CD14-positive monocyte (primary cell): Measurements from ENCODE around the gene LINC00632. TPM values are rescaled to one million over a fixed set of nuclear protein-coding genes. Genes with fewer than 3 reads are reported as not detected.

Experiments used
- DNase-seq, 3 donors: peaks; one replicate each; pipeline ENCODE4 v3.0.0-alpha.2; 2011 to 2022
- H2AFZ ChIP-seq: 2 replicates; pipeline ENCODE4 v1.6.0; 2012; ENCODE audit warnings: mild to moderate bottlenecking, low read depth, low read length, inconsistent platforms; ENCODE audit not compliant: insufficient read depth, poor library complexity, severe bottlenecking
- H3K27ac ChIP-seq, 2 donors: 1 replicate in 1 of 2; 2 replicates in 1 of 2; pipeline ENCODE4 v1.5.1; 2012 to 2013; ENCODE audit warnings: low read length in 2 of 2, control low read depth in 1 of 2, inconsistent platforms in 1 of 2, low read depth in 1 of 2, mild to moderate bottlenecking in 1 of 2
- H3K27me3 ChIP-seq, 2 donors: one replicate each; pipeline versions ENCODE4 v1.6.0 to v1.6.1; 2011 to 2013; ENCODE audit warnings: low read length in 2 of 2; ENCODE audit not compliant: control insufficient read depth in 2 of 2, insufficient read depth in 2 of 2
- H3K36me3 ChIP-seq, 2 donors: replicated peaks in 1 of 2; 1 replicate in 1 of 2; 2 replicates in 1 of 2; pipeline versions ENCODE4 v1.5.1 to v1.6.1; 2012 to 2013; ENCODE audit warnings: low read length in 2 of 2, control low read depth in 1 of 2, inconsistent platforms in 1 of 2, mild to moderate bottlenecking in 1 of 2; ENCODE audit not compliant: insufficient read depth in 2 of 2, control insufficient read depth in 1 of 2
- H3K4me1 ChIP-seq, 2 donors: 1 replicate in 1 of 2; 2 replicates in 1 of 2; pipeline versions ENCODE4 v1.5.1 to v1.6.1; 2012 to 2013; ENCODE audit warnings: low read length in 2 of 2, control low read depth in 1 of 2, inconsistent platforms in 1 of 2, mild to moderate bottlenecking in 1 of 2, moderate library complexity in 1 of 2; ENCODE audit not compliant: insufficient read depth in 2 of 2, control insufficient read depth in 1 of 2
- H3K4me2 ChIP-seq: replicated peaks from 2 replicates; pipeline ENCODE3; 2012; ENCODE audit warnings: low read length, moderate library complexity, mild to moderate bottlenecking; ENCODE audit not compliant: poor library complexity, severe bottlenecking; ENCODE audit errors: extremely low read depth
- H3K4me3 ChIP-seq, 3 experiments: fragments of 200-600 bp in 1 of 3; sonication (generic) in 1 of 3; replicated peaks in 1 of 3; 1 replicate in 2 of 3; 2 replicates in 1 of 3; pipeline ENCODE4 v1.5.1; 2011 to 2013; ENCODE audit warnings: low read length in 3 of 3, mild to moderate bottlenecking in 3 of 3, control low read depth in 2 of 3, low read depth in 2 of 3, inconsistent platforms in 1 of 3, moderate library complexity in 1 of 3
- H3K79me2 ChIP-seq: 2 replicates; pipeline ENCODE4 v1.6.0; 2012; ENCODE audit warnings: mild to moderate bottlenecking, control low read depth, inconsistent platforms, low read length, moderate library complexity; ENCODE audit not compliant: insufficient read depth
- H3K9ac ChIP-seq: 2 replicates; pipeline ENCODE4 v1.6.0; 2017; ENCODE audit warnings: low read length, mild to moderate bottlenecking; ENCODE audit not compliant: insufficient read depth, poor library complexity, severe bottlenecking
- H3K9me3 ChIP-seq, 2 donors: replicated peaks in 1 of 2; 1 replicate in 1 of 2; 2 replicates in 1 of 2; pipeline versions ENCODE4 v1.5.1 to v1.6.1; 2012 to 2013; ENCODE audit warnings: low read length in 2 of 2, control low read depth in 1 of 2; ENCODE audit not compliant: control insufficient read depth in 1 of 2, insufficient read depth in 1 of 2
- H4K20me1 ChIP-seq: 2 replicates; pipeline ENCODE4 v1.6.0; 2012; ENCODE audit warnings: mild to moderate bottlenecking, low read length, control low read depth, moderate library complexity; ENCODE audit not compliant: insufficient read depth
- H3K27ac Mint-ChIP-seq, 7 donors: one replicate each; pipeline ENCODE4 v1.8.0; 2020; ENCODE audit warnings: mild to moderate bottlenecking in 7 of 7, mixed read lengths in 7 of 7, moderate library complexity in 6 of 7, inconsistent platforms in 2 of 7
- H3K27me3 Mint-ChIP-seq, 3 donors: one replicate each; pipeline ENCODE4 v1.8.0; 2021 to 2022; ENCODE audit warnings: low read depth in 3 of 3, mild to moderate bottlenecking in 3 of 3, mixed read lengths in 3 of 3, moderate library complexity in 3 of 3, inconsistent platforms in 1 of 3
- H3K36me3 Mint-ChIP-seq, 2 donors: one replicate each; pipeline ENCODE4 v1.8.0; 2020; ENCODE audit warnings: mixed read lengths in 2 of 2, inconsistent platforms in 1 of 2, mild to moderate bottlenecking in 1 of 2
- H3K4me1 Mint-ChIP-seq: one replicate; pipeline ENCODE4 v1.8.0; 2020; ENCODE audit warnings: mild to moderate bottlenecking, mixed read lengths
- H3K4me3 Mint-ChIP-seq, 2 donors: one replicate each; pipeline ENCODE4 v1.8.0; 2020; ENCODE audit warnings: mild to moderate bottlenecking in 2 of 2, mixed read lengths in 2 of 2, moderate library complexity in 1 of 2
- H3K9me3 Mint-ChIP-seq, 7 donors: one replicate each; pipeline ENCODE4 v1.8.0; 2020 to 2022; ENCODE audit warnings: mixed read lengths in 7 of 7, mild to moderate bottlenecking in 6 of 7, moderate library complexity in 6 of 7, inconsistent platforms in 2 of 7
- CTCF ChIP-seq: fragments of 200-600 bp; IDR thresholded peaks from one replicate; pipeline ENCODE4 v1.8.0; 2022; ENCODE audit warnings: antibody characterized with exemption, mild to moderate bottlenecking
- WGBS: methylation state at CpG from one replicate; pipeline ENCODE4 v1.1.5; 2013; ENCODE audit warnings: missing lambda C conversion rate; ENCODE audit not compliant: insufficient coverage; 5-methylcytosine and 5-hydroxymethylcytosine counted together
- intact Hi-C, 2 donors: fragments of 100-400 bp; cut with micrococcal nuclease; formaldehyde crosslinking; loops; one replicate each; pipeline versions ENCODE4 v1.15.0 to v1.15.1; 2023
- polyA plus RNA-seq, 3 donors: library from polyadenylated mRNA; depleted of rRNA in 1 of 3; unstranded in 2 of 3; stranded (reverse) in 1 of 3; fragments of 300-500 nt in 2 of 3; fragments of >200 nt in 1 of 3; fragmentation: Illumina TruSeq in 2 of 3; gene quantifications; 1 replicate in 2 of 3; 2 replicates in 1 of 3; pipeline ENCODE4 v1.2.3, GENCODE V29; 2012 to 2021

The LINC00632 gene
- polyA plus RNA-seq, 3 donors: not detected

GRCh38 chrX:140710710-140711109 is 1.2 kb downstream of the LINC00632 start:
- no peak overlapping the region for H3K9ac ChIP-seq
- H4K20me1 ChIP-seq: no peaks in the 10 kb centered on the region
- Mint-ChIP-seq H3K4me3 (peak overlapping the region in 1 of 2 donors; percentile 15), H3K4me1 (no peaks in the 10 kb centered on the region), H3K27ac (no peak overlapping the region), H3K9me3 (no peaks in the 10 kb centered on the region), H3K36me3 (no peaks in the 10 kb centered on the region), H3K27me3 (peaks cover 6 to 8% (median 8%) of the 10 kb centered on the region in 3 donors)
- H3K36me3 ChIP-seq: no peaks in the 10 kb centered on the region
- no peak for TF ChIP-seq CTCF
- intact Hi-C loops: no loop called here
- no peak overlapping the region for H3K4me3 ChIP-seq
- WGBS: 11% methylated on average over 1 of the region's 6 CpGs
- H2AFZ ChIP-seq: no peak overlapping the region
- peaks cover 0 to 7% of the 10 kb centered on the region in 2 donors for H3K27me3 ChIP-seq
- no peak overlapping the region for H3K4me2 ChIP-seq
- no peaks in the 10 kb centered on the region for H3K4me1 ChIP-seq
- H3K79me2 ChIP-seq: no peaks in the 10 kb centered on the region
- H3K27ac ChIP-seq: no peak overlapping the region
- no peak for DNase-seq
- no peaks in the 10 kb centered on the region for H3K9me3 ChIP-seq

- Histone ChIP-seq H3K27me3 (peaks cover 0 to 7% of the 10 kb centered on the region in 2 donors), H3K9me3 (no peaks in the 10 kb centered on the region), H3K4me2 (no peak overlapping the region), H3K4me3 (no peak overlapping the region), H3K9ac (no peak overlapping the region), H3K36me3 (no peaks in the 10 kb centered on the region), H2AFZ (no peak overlapping the region), H4K20me1 (no peaks in the 10 kb centered on the region), H3K4me1 (no peaks in the 10 kb centered on the region), H3K27ac (no peak overlapping the region), H3K79me2 (no peaks in the 10 kb centered on the region)
- intact Hi-C loops: no loop called here
- Mint-ChIP-seq H3K4me3 (no peak overlapping the region), H3K36me3 (no peaks in the 10 kb centered on the region), H3K27me3 (peaks cover 6 to 8% (median 8%) of the 10 kb centered on the region in 3 donors), H3K9me3 (no peaks in the 10 kb centered on the region), H3K27ac (no peak overlapping the region), H3K4me1 (no peaks in the 10 kb centered on the region)
- TF ChIP-seq CTCF: no peak
- WGBS: no CpG with 5 or more reads among the region's 4 CpGs
- DNase-seq: no peak
Observed at GRCh38 chrX:140711894-140712293, 2.3 kb downstream of the LINC00632 start.
